ENCODE data around the gene ZNF148.

DNA sequence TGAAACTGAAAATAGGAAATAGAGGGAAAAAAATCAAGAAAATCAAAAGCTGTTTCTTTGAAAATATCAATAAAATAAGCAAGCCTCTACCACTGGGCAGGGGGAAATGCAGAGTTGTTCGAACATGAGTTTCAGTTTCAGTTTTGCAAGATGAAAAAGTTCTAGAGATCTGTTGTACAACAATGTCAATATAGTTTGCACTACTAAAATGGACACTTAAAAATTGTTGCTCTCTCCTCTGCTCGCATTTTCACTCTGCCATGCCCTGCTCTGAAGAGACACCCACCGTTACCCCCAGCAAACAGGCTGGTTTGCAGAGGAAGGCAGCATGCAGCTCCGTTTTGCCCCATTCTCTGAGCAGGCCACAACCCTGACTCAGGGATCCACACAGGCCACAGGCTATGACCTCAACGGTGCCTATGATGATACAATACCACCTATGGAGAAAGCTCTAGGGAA lies 64.5 kb downstream of the ZNF148 start:
- TF ChIP-seq, protein P1, sequence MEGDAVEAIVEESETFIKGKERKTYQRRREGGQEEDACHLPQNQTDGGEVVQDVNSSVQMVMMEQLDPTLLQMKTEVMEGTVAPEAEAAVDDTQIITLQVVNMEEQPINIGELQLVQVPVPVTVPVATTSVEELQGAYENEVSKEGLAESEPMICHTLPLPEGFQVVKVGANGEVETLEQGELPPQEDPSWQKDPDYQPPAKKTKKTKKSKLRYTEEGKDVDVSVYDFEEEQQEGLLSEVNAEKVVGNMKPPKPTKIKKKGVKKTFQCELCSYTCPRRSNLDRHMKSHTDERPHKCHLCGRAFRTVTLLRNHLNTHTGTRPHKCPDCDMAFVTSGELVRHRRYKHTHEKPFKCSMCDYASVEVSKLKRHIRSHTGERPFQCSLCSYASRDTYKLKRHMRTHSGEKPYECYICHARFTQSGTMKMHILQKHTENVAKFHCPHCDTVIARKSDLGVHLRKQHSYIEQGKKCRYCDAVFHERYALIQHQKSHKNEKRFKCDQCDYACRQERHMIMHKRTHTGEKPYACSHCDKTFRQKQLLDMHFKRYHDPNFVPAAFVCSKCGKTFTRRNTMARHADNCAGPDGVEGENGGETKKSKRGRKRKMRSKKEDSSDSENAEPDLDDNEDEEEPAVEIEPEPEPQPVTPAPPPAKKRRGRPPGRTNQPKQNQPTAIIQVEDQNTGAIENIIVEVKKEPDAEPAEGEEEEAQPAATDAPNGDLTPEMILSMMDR (IDR thresholded peaks at IDR 0.05) = no peak
- no peak for TF ChIP-seq POLR2A (IDR thresholded peaks at IDR 0.05)
